Keratinocyte (primary cell): ENCODE measurements around the gene IFNA21. TPM values are rescaled to one million over a fixed set of nuclear protein-coding genes. Genes with fewer than 3 reads are reported as not detected.

ENCODE experiments used
- DNase-seq: peaks from one replicate; pipeline ENCODE4 v3.0.0-alpha.2; 2011; ENCODE audit warnings: low read depth, missing footprints, low spot score
- FAIRE-seq: peaks from 2 replicates; lab custom pipeline; 2011; peaks lifted over from hg19 to GRCh38; lab: Jason Lieb, UNC
- H2AFZ ChIP-seq: 2 replicates; pipeline ENCODE4 v1.6.0; 2012; ENCODE audit warnings: low read length, control low read depth, inconsistent platforms; ENCODE audit not compliant: control insufficient read depth
- H3K27ac ChIP-seq: 2 replicates; pipeline ENCODE4 v1.5.1; 2011; ENCODE audit warnings: low read length; ENCODE audit not compliant: control insufficient read depth, insufficient read depth
- H3K27me3 ChIP-seq: 3 replicates; pipeline ENCODE4 v1.6.0; 2011; ENCODE audit warnings: low read length; ENCODE audit not compliant: control insufficient read depth, insufficient read depth; ENCODE audit errors: extremely low read depth
- H3K36me3 ChIP-seq, 2 experiments: 2 replicates in 1 of 2; 3 replicates in 1 of 2; pipeline ENCODE4 v1.5.1; 2011; ENCODE audit warnings: low read length in 2 of 2, mild to moderate bottlenecking in 1 of 2; ENCODE audit not compliant: control insufficient read depth in 2 of 2, insufficient read depth in 2 of 2; ENCODE audit errors: extremely low read depth in 1 of 2
- H3K4me1 ChIP-seq: 3 replicates; pipeline ENCODE4 v1.5.1; 2011; ENCODE audit warnings: low read length; ENCODE audit not compliant: control insufficient read depth, insufficient read depth; ENCODE audit errors: extremely low read depth
- H3K4me2 ChIP-seq: 3 replicates; pipeline ENCODE4 v1.6.0; 2011; ENCODE audit warnings: low read depth, low read length; ENCODE audit not compliant: control insufficient read depth, insufficient read depth; ENCODE audit errors: extremely low read depth
- H3K4me3 ChIP-seq, 3 experiments: fragments of 200-600 bp in 1 of 3; sonication (generic) in 1 of 3; 2 replicates in 2 of 3; 3 replicates in 1 of 3; pipeline ENCODE4 v1.5.1; 2011 to 2016; ENCODE audit warnings: low read length in 3 of 3, mild to moderate bottlenecking in 3 of 3, control low read depth in 2 of 3, inconsistent platforms in 1 of 3, low read depth in 1 of 3, mixed read lengths in 1 of 3, mixed run types in 1 of 3, moderate library complexity in 1 of 3; ENCODE audit not compliant: control insufficient read depth in 2 of 3, insufficient read depth in 2 of 3; ENCODE audit errors: extremely low read depth in 1 of 3
- H3K79me2 ChIP-seq: 2 replicates; pipeline ENCODE4 v1.6.0; 2012; ENCODE audit warnings: low read length; ENCODE audit not compliant: control insufficient read depth, insufficient read depth
- H3K9ac ChIP-seq: 3 replicates; pipeline ENCODE4 v1.6.0; 2011; ENCODE audit warnings: low read length; ENCODE audit not compliant: control insufficient read depth, insufficient read depth; ENCODE audit errors: extremely low read depth
- H3K9me1 ChIP-seq: 3 replicates; pipeline ENCODE4 v1.6.0; 2011; ENCODE audit warnings: low read length; ENCODE audit not compliant: control insufficient read depth, insufficient read depth; ENCODE audit errors: extremely low read depth
- H3K9me3 ChIP-seq: 2 replicates; pipeline ENCODE4 v1.5.1; 2012; ENCODE audit warnings: low read depth, low read length; ENCODE audit not compliant: control insufficient read depth
- H4K20me1 ChIP-seq: 3 replicates; pipeline ENCODE4 v1.6.0; 2011; ENCODE audit warnings: low read length; ENCODE audit not compliant: control insufficient read depth, insufficient read depth; ENCODE audit errors: extremely low read depth
- CTCF ChIP-seq, 3 experiments: IDR thresholded peaks in 1 of 3; conservative IDR thresholded peaks in 1 of 3; optimal IDR thresholded peaks in 1 of 3; 2 replicates in 2 of 3; 3 replicates in 1 of 3; pipeline versions ENCODE3 to v1.5.1; 2011; ENCODE audit warnings: low read length in 3 of 3, mild to moderate bottlenecking in 3 of 3, moderate library complexity in 2 of 3, control low read depth in 1 of 3, inconsistent platforms in 1 of 3; ENCODE audit not compliant: insufficient read depth in 2 of 3; ENCODE audit errors: extremely low read depth in 1 of 3
- EZH2 ChIP-seq: IDR thresholded peaks from one replicate; pipeline ENCODE4 v1.6.1; 2012; ENCODE audit warnings: inconsistent platforms, mild to moderate bottlenecking, low read length, moderate library complexity
- dilution Hi-C: fragments of 300-500 bp; cut with MboI; formaldehyde crosslinking; loops from one replicate; pipeline ENCODE4 v1.7.0; 2020; ENCODE audit warnings: low sequenced_read_pairs; ENCODE audit not compliant: extremely low pct_ligation_motif_present
- polyA plus RNA-seq, 5 experiments: library from polyadenylated mRNA; depleted of rRNA in 3 of 5; stranded (reverse) in 3 of 5; stranded (forward) in 1 of 5; unstranded in 1 of 5; fragments of >200 nt; gene quantifications; 1 replicate in 1 of 5; 2 replicates in 3 of 5; 3 replicates in 1 of 5; pipeline versions ENCODE4 v1.2.1 to v1.2.3, GENCODE V29; 2011 to 2012; ENCODE audit warnings: missing spikeins in 2 of 5, low read depth in 1 of 5, low replicate concordance in 1 of 5

Gene IFNA21
- polyA plus RNA-seq, 1 donor (not counting 4 experiments of a cell fraction or from before 2014, with no cell fraction given), result not detected

- no peaks in the 10 kb centered on the region for H3K79me2 ChIP-seq
- no peaks in the 10 kb centered on the region for H3K9me3 ChIP-seq
- H3K4me3 ChIP-seq, result no peak overlapping the region
- H2AFZ ChIP-seq, result no peak overlapping the region
- H4K20me1 ChIP-seq, result no peaks in the 10 kb centered on the region
- dilution Hi-C loops, result no loop called here
- no peak for TF ChIP-seq CTCF (optimal IDR thresholded peaks at IDR 0.05 in 1 of 3, IDR thresholded peaks at IDR 0.05 in 1 of 3, conservative IDR thresholded peaks at IDR 0.05 in 1 of 3; ENCODE audit: extremely low read depth in 1 of 3, insufficient read depth in 2 of 3, low read length in 3 of 3)
- no peak for TF ChIP-seq EZH2
- H3K4me1 ChIP-seq, result no peaks in the 10 kb centered on the region
- no peaks in the 10 kb centered on the region for H3K9me1 ChIP-seq
- H3K27me3 ChIP-seq, result peaks cover 7% of the 10 kb centered on the region
- DNase-seq, result no peak
- H3K9ac ChIP-seq, result no peak overlapping the region
- FAIRE-seq, result no peak
- H3K4me2 ChIP-seq, result no peak overlapping the region
- no peak overlapping the region for H3K27ac ChIP-seq
- no peaks in the 10 kb centered on the region for H3K36me3 ChIP-seq
These were observed 944 bp downstream of the IFNA21 start for GRCh38 chr9:21165516-21165915.

GRCh38 chr9:21160178-21160577 is 6.3 kb downstream of the IFNA21 start:
- Histone ChIP-seq H3K4me3 (no peak overlapping the region), H3K9me3 (no peaks in the 10 kb centered on the region), H3K9me1 (no peaks in the 10 kb centered on the region), H4K20me1 (no peaks in the 10 kb centered on the region), H3K9ac (no peak overlapping the region), H3K79me2 (no peaks in the 10 kb centered on the region), H3K27me3 (peaks cover 3% of the 10 kb centered on the region), H3K4me1 (no peaks in the 10 kb centered on the region), H3K27ac (no peak overlapping the region), H3K36me3 (no peaks in the 10 kb centered on the region), H2AFZ (no peak overlapping the region), H3K4me2 (no peak overlapping the region)
- DNase-seq, result no peak
- TF ChIP-seq CTCF (optimal IDR thresholded peaks at IDR 0.05 in 1 of 3, IDR thresholded peaks at IDR 0.05 in 1 of 3, conservative IDR thresholded peaks at IDR 0.05 in 1 of 3; ENCODE audit: extremely low read depth in 1 of 3, insufficient read depth in 2 of 3, low read length in 3 of 3), result no peak
- no peak for TF ChIP-seq EZH2
- dilution Hi-C loops, result no loop called here
- peak; percentile 71 for FAIRE-seq
